GM19324 (cell line): ENCODE measurements around the gene TMC2.
"Not testable (repeated sequence)": the region's sequence is repeated elsewhere in the genome, so short reads cannot be mapped to it uniquely, and the experiment has no call there.

Source experiments
- ATAC-seq: cut with Tn5 transposase; IDR thresholded peaks from one replicate; pipeline ENCODE4 v1.9.1; 2021; ENCODE audit warnings: mild to moderate bottlenecking, moderate library complexity; ENCODE audit not compliant: unreplicated experiment, low FRiP score

TMC2 gene

GRCh38 chr20:2536560-2536986 lies at the start of gene TMC2:
Gene TMC2 (plus strand): TSS chr20:2536573. CDS start chr20:2536622, 49 bp downstream.
- ATAC-seq = no peak

DNA sequence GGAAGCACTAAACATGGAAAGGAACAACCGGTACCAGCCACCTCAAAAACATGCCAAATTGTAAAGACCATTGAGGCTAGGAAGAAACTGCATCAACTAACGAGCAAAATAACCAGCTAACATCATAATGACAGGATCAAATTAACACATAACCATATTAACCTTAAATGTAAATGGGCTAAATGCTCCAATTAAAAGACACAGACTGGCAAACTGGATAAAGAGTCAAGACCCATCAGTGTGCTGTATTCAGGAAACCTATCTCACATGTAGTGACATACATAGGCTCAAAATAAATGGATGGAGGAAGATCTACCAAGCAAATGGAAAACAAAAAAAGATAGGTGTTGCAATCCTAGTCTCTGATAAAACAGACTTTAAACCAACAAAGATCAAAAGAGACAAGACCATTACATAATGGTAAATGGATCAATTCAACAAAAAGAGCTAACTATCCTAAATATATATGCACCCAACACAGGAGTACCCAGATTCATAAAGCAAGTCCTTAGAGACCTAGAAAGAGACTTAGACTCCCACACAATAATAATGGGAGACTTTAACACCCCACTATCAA lies 33.5 kb upstream of the TMC2 start:
- not testable (repeated sequence) for ATAC-seq

DNA sequence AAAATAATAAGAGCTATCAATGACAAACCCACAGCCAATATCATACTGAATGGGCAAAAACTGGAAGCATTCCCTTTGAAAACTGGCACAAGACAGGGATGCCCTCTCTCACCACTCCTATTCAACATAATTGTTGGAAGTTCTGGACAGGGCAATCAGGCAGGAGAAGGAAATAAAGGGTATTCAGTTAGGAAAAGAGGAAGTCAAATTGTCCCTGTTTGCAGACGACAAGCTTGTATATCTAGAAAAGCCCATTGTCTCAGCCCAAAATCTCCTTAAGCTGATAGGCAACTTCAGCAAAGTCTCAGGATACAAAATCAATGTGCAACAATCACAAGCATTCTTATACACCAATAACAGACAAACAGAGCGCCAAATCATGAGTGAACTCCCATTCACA lies 31.6 kb upstream of the TMC2 start:
- not testable (repeated sequence) for ATAC-seq

DNA sequence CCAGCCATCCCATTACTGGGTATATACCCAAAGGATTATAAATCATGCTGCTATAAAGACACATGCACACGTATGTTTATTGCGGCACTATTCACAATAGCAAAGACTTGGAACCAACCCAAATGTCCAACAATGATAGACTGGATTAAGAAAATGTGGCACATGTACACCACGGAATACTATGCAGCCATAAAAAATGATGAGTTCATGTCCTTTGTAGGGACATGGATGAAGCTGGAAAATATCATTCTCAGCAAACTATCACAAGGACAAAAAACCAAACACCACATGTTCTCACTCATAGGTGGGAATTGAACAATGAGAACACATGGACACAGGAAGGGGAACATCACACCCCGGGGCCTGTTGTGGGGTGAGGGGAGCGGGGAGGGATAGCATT lies 29.9 kb upstream of the TMC2 start:
- ATAC-seq = not testable (repeated sequence)

DNA sequence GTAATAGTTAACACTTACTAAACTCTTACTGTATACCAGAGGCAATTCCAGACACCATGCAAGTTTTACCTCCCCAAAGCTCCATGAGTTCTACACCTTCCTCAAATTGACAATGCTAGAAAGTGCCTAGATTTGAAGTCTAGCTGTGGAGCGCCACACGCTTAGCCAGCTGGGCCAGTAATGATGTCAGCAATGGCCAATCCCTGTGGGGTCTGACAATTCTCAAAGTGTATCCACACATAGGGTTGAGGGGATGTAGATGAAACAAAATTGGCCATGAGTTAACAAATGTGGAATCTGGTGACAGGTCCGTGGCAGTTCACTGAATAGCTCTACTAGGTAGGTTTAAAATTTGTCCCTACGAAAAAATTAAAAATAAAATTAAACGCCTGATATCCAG lies 28.9 kb upstream of the TMC2 start:
- no peak for ATAC-seq

GRCh38 chr20:2507875-2508630 lies 28.3 kb upstream of the TMC2 start:
- no peak for ATAC-seq

GRCh38 chr20:2508631-2509467 lies 27.5 kb upstream of the TMC2 start, which contains the start of gene ZNF343:
Gene ZNF343 (minus strand): TSS chr20:2508915. CDS start chr20:2493895, 15,020 bp downstream.
- ATAC-seq = peak; percentile 92

- no peak for ATAC-seq
Observed at GRCh38 chr20:2509468-2509781, 26.9 kb upstream of the TMC2 start.

DNA sequence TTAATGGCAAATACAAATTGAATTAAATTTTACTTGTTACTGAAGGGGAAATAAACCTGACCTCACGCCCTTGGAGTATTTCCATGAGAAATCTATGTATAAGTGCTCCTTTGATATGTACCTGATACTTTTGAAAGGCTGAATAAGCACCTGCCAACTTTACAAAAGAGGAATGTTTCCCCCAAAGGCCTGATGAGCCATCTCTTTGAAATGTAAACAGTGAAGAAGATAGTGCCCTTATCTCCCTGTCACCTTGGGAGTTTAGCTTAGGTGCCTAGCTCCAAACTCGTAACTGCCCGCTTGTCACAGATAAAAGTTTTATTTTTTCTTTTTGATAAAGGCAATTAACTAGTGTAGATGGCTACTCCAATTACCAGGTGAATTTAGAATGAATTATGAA lies 26.6 kb upstream of the TMC2 start:
- ATAC-seq = no peak

GRCh38 chr20:2515203-2515602 lies 21.2 kb upstream of the TMC2 start:
- no peak for ATAC-seq

DNA sequence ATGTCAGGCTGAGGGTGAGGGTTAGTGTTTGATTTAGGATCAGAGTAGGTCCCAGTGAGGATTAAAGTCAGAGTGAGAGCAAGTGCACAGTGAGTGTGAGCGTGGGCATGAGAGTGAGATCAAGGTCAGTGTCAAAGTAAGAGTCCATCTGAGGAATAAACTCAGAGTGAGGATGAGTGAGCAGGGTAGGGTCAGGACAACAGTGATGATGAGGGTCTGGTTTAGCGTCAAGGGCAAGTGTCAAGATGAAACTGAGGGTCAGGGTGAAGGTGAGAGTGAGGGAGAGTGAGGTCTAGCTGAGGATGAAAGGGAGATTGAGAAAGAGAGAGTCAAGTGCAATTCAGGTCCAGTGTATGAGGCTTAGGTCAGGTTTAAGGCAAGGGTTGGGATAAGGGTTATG lies 20.0 kb upstream of the TMC2 start:
- no peak for ATAC-seq

GRCh38 chr20:2518096-2518495 lies 18.3 kb upstream of the TMC2 start:
- ATAC-seq = no peak

GRCh38 chr20:2518558-2518957 lies 17.8 kb upstream of the TMC2 start:
- no peak for ATAC-seq

GRCh38 chr20:2519115-2519809 lies 17.1 kb upstream of the TMC2 start:
- no peak for ATAC-seq

GRCh38 chr20:2520617-2521016 lies 15.8 kb upstream of the TMC2 start:
- ATAC-seq = no peak

- no peak for ATAC-seq
Observed at GRCh38 chr20:2521369-2522305, 14.7 kb upstream of the TMC2 start.

GRCh38 chr20:2522826-2523429 lies 13.4 kb upstream of the TMC2 start:
- not testable (repeated sequence) for ATAC-seq

DNA sequence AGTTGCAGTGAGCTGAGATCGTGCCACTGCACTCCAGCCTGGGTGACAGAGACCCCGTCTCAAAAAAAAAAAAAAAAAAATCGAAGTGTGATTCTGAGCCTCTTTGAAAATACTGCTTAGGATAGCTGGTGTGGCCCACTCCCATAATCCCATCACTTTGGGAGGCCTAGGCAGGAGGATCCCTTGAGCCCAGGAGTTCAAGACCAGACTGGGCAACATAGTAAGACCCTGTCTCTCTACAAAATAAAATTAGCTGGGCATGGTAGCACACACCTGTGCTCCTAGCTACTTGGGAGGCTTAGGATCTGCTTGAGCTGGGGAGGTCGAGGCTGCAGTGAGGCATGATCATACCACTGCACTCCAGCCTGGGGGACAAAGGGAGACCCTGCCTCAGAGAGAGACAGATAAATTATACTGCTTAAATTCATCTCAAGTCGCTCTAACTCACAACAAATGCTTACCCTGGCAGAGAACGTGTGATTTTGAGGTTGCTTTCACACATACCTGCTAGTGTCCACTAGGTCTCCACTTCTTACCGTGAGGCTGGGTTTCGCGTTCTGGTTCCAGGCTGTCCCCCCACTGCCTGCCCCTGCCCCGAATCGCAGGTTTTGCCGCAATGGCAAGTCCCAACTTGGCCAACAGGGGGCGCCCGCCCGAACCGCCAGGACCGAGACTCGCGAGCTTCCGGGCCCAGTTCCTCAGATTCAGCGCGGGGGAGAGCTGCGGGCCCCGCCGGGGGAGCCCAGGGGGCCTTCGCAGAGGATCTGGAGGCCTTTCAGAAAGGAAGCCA lies 12.3 kb upstream of the TMC2 start:
- ATAC-seq = peak; percentile 44
